Hepatocyte (in vitro differentiated cells): Measurements from ENCODE around the gene AZU1. TPM values are rescaled to one million over a fixed set of nuclear protein-coding genes. Genes with fewer than 3 reads are reported as not detected.

Experiments
- DNase-seq: peaks from one replicate; pipeline ENCODE4 v3.0.0-alpha.2; 2016; ENCODE audit warnings: low spot score
- H2AFZ ChIP-seq: fragments of 200-600 bp; sonication (generic); 2 replicates; pipeline ENCODE4 v1.6.0; 2016; ENCODE audit warnings: antibody characterized with exemption, mild to moderate bottlenecking
- H3K27ac ChIP-seq: fragments of 200-600 bp; sonication (generic); 2 replicates; pipeline ENCODE4 v1.5.1; 2016; ENCODE audit warnings: mild to moderate bottlenecking
- H3K27me3 ChIP-seq: fragments of 200-600 bp; sonication (generic); 2 replicates; pipeline ENCODE4 v1.6.1; 2016
- H3K36me3 ChIP-seq: fragments of 200-600 bp; sonication (generic); replicated peaks from 2 replicates; pipeline ENCODE4 v1.5.1; 2016; ENCODE audit warnings: low read depth; ENCODE audit not compliant: insufficient read depth
- H3K4me1 ChIP-seq: fragments of 200-600 bp; sonication (generic); 2 replicates; pipeline ENCODE4 v1.5.1; 2016; ENCODE audit warnings: mild to moderate bottlenecking, moderate library complexity; ENCODE audit not compliant: insufficient read depth
- H3K4me2 ChIP-seq: fragments of 200-600 bp; sonication (generic); 2 replicates; pipeline ENCODE4 v1.6.0; 2016
- H3K4me3 ChIP-seq: fragments of 200-600 bp; sonication (generic); 2 replicates; pipeline ENCODE4 v1.5.1; 2016; ENCODE audit warnings: mild to moderate bottlenecking
- H3K79me2 ChIP-seq: fragments of 200-600 bp; sonication (generic); 2 replicates; pipeline ENCODE4 v1.6.0; 2017; ENCODE audit warnings: mild to moderate bottlenecking
- H3K9me2 ChIP-seq: fragments of 200-600 bp; sonication (generic); replicated peaks from 2 replicates; pipeline ENCODE4 v1.6.0; 2017; ENCODE audit warnings: mild to moderate bottlenecking; ENCODE audit not compliant: insufficient read depth
- H3K9me3 ChIP-seq: fragments of 200-600 bp; sonication (generic); 2 replicates; pipeline ENCODE4 v1.5.1; 2016; ENCODE audit warnings: low read depth, mild to moderate bottlenecking
- H4K20me1 ChIP-seq: fragments of 200-600 bp; sonication (generic); 2 replicates; pipeline ENCODE4 v1.6.0; 2016; ENCODE audit warnings: mild to moderate bottlenecking; ENCODE audit not compliant: insufficient read depth, poor library complexity, severe bottlenecking
- EZH2 ChIP-seq: fragments of 200-600 bp; sonication (generic); IDR thresholded peaks from 2 replicates; pipeline ENCODE4 v1.6.1; 2016; ENCODE audit warnings: antibody characterized with exemption, mild to moderate bottlenecking, borderline replicate concordance
- EZH2phosphoT487 ChIP-seq: fragments of 200-600 bp; sonication (generic); IDR thresholded peaks from one replicate; pipeline ENCODE4 v1.6.1; 2018; ENCODE audit warnings: antibody characterized with exemption, mild to moderate bottlenecking, low read depth, moderate library complexity; ENCODE audit not compliant: unreplicated experiment, severe bottlenecking
- WGBS: methylation state at CpG from one replicate; pipeline ENCODE4 v1.1.6; 2016; ENCODE audit warnings: low lambda C conversion rate; ENCODE audit errors: missing lambda C conversion rate; 5-methylcytosine and 5-hydroxymethylcytosine counted together
- polyA plus RNA-seq: library from polyadenylated mRNA; unstranded; fragments of >200 nt; fragmentation: Nextera tagmentation; extraction: Ambion mirVana; gene quantifications from 2 replicates; pipeline ENCODE4 v1.2.1, GENCODE V29; 2016
- total RNA-seq: library from RNA; depleted of rRNA; stranded (reverse); fragments of >200 nt; gene quantifications from 2 replicates; pipeline ENCODE4 v1.2.3, GENCODE V29; 2014
- TF ChIP-seq, protein P1 (sequence below): fragments of 200-600 bp; sonication (generic); IDR thresholded peaks from 2 replicates; pipeline ENCODE4 v1.5.1; 2016; ENCODE audit warnings: antibody characterized with exemption, mild to moderate bottlenecking; ENCODE audit not compliant: poor library complexity

AZU1 gene
- total and polyA plus RNA-seq, 2 experiments from 2014 or later = 0.94 TPM; not detected in 1

DNA sequence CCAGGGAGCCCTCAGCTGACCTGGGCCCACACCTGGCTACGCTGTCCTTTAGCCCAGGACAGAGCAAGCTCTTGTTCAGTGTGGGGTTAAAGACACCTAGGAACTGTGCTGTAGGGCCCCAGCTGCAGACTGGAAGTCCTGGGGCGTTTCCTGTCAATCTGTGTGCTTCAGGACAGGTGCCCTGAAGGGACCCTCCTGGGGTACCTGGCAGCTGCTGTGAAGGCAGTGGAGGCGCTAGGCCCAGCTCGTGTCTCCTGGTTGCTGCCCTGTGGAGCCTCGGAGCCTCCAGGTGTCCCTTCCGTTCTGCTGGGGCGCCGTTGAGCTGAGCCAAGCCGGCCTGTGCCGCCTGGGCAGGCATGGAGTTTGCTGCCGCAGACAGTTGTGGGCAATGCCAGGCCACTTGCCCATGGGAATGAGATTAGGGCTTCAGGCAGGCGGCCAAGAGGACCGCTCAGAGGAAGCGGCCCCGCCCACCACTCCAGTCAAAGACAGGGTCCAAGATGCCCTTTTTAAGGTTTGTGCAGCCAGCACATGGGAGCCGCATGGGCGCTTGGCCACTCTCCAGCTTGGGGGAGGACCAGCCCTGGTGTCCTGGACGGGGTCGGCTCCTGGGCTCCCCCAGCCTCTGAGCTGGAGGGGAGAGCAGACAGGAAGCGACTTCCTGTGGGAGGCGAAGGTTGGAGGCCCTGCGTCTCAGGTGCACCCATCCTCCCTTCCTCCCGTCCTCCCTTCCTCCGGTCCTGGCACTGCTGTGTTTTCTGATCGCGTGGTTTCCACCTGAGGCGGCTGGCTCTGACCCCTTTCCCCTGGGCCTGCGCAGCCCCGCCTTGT, 26.4 kb upstream of the AZU1 start:
- H3K36me3 ChIP-seq = no peaks in the 10 kb centered on the region
- WGBS = 73% methylated on average over 29 of the region's 29 CpGs
- peaks cover 85% of the 10 kb centered on the region for H3K79me2 ChIP-seq
- no peaks in the 10 kb centered on the region for H3K9me3 ChIP-seq
- no peak overlapping the region for H2AFZ ChIP-seq
- TF ChIP-seq, protein P1, sequence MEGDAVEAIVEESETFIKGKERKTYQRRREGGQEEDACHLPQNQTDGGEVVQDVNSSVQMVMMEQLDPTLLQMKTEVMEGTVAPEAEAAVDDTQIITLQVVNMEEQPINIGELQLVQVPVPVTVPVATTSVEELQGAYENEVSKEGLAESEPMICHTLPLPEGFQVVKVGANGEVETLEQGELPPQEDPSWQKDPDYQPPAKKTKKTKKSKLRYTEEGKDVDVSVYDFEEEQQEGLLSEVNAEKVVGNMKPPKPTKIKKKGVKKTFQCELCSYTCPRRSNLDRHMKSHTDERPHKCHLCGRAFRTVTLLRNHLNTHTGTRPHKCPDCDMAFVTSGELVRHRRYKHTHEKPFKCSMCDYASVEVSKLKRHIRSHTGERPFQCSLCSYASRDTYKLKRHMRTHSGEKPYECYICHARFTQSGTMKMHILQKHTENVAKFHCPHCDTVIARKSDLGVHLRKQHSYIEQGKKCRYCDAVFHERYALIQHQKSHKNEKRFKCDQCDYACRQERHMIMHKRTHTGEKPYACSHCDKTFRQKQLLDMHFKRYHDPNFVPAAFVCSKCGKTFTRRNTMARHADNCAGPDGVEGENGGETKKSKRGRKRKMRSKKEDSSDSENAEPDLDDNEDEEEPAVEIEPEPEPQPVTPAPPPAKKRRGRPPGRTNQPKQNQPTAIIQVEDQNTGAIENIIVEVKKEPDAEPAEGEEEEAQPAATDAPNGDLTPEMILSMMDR = no peak
- TF ChIP-seq EZH2 (no peak), EZH2phosphoT487 (no peak)
- no peaks in the 10 kb centered on the region for H3K27me3 ChIP-seq
- H3K4me1 ChIP-seq = peaks cover 40% of the 10 kb centered on the region
- peak overlapping the region; percentile 98 for H3K4me2 ChIP-seq
- DNase-seq = no peak
- H4K20me1 ChIP-seq = peaks cover 84% of the 10 kb centered on the region
- H3K9me2 ChIP-seq = no peaks in the 10 kb centered on the region
- no peak overlapping the region for H3K4me3 ChIP-seq
- H3K27ac ChIP-seq = peak overlapping the region; percentile 97

DNA sequence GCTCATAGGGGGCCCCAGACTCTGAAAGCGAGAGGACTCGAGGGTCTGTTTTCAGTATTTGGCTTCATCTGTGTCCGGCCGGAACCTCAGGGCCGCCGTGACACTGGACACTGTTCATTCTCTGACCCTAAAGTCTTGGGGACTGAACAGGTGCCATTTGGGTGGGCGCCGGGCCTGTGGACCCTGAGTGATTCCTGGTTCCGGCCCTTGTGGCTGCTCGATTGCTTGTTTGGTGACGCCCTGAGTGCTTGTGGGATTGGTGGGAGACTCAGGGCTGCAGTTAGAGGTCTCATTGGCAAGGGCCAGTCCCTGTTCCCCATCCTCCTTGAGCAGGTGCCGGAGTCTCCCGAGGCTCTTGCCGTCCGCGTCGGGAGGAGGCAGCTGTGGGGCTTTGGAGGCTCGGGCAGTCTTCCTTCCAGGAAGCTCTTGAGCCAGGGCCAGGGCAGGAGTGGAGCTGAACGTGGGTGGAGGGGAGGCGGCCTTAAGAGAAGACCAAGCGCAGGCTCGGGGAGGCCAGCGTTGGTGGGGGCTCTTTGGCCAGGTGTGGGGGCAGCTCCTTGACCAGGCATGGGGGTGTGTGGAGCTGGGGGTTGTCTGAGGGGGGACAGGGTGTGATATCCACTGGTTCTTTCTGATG, 25.7 kb upstream of the AZU1 start:
- Histone ChIP-seq H3K9me2 (no peaks in the 10 kb centered on the region), H3K27me3 (no peaks in the 10 kb centered on the region), H3K79me2 (peaks cover 91% of the 10 kb centered on the region), H3K4me1 (peaks cover 40% of the 10 kb centered on the region), H2AFZ (no peak overlapping the region), H3K4me3 (no peak overlapping the region), H4K20me1 (peaks cover 91% of the 10 kb centered on the region), H3K9me3 (no peaks in the 10 kb centered on the region), H3K36me3 (no peaks in the 10 kb centered on the region), H3K27ac (peak overlapping the region; percentile 62), H3K4me2 (peak overlapping the region; percentile 98)
- DNase-seq = no peak
- WGBS = 62% methylated on average over 23 of the region's 23 CpGs
- TF ChIP-seq, protein P1 = no peak
- TF ChIP-seq EZH2 (no peak), EZH2phosphoT487 (no peak)

DNA sequence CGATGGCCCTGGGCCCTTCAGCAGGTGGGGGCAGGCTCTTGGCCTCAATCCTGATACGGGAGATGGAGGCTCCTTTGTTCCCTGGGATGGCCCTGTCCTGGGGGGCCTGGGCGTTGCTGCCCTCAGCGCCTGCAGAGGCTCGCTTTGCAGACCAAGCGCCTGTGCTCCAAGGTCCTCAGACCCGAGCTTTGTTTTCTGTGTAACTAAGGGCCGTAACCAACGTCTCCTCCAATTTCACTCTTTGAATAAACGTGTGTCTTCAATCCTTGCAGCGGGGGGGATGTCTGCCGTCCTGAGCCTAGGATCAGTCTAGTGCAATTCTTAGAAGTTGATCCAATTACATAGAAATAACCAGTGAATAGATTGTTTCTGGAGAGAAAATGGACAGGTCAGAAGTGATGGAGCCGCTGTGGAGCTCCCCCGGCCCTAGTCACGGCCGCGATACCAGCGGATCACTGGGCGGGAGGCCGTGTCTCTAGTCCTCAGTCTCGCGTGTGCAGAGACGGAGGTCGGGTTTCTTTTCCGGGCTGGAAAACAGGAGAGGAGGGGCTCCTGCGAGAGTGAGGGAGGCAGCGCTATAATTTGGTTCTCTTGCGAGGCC, 25.0 kb upstream of the AZU1 start:
- Histone ChIP-seq H2AFZ (no peak overlapping the region), H3K79me2 (peaks cover 97% of the 10 kb centered on the region), H3K4me3 (no peak overlapping the region), H3K27me3 (no peaks in the 10 kb centered on the region), H4K20me1 (peaks cover 98% of the 10 kb centered on the region), H3K36me3 (no peaks in the 10 kb centered on the region), H3K9me2 (no peaks in the 10 kb centered on the region), H3K27ac (peak overlapping the region; percentile 62), H3K4me2 (peak overlapping the region; percentile 98), H3K9me3 (no peaks in the 10 kb centered on the region), H3K4me1 (peaks cover 40% of the 10 kb centered on the region)
- WGBS = 59% methylated on average over 28 of the region's 28 CpGs
- no peak for DNase-seq
- TF ChIP-seq EZH2 = no peak
- TF ChIP-seq EZH2phosphoT487 = no peak
- TF ChIP-seq, protein P1 = no peak
